Suprapubic skin (tissue), 4 donors: Measurements from ENCODE around the gene GLIS2. TPM values are rescaled to one million over a fixed set of nuclear protein-coding genes. Genes with fewer than 3 reads are reported as not detected.

Source experiments
- DNase-seq, 2 donors: peaks; one replicate each; pipeline ENCODE4 v3.0.0-alpha.2; 2019; ENCODE audit warnings: low spot score in 2 of 2
- H3K27ac ChIP-seq: fragments of 200-600 bp; sonication (generic); one replicate; pipeline ENCODE4 v1.5.1; 2019
- H3K27me3 ChIP-seq: fragments of 200-600 bp; sonication (generic); one replicate; pipeline ENCODE4 v1.5.1; 2019
- H3K36me3 ChIP-seq: fragments of 200-600 bp; sonication (generic); one replicate; pipeline ENCODE4 v1.5.1; 2019
- H3K4me1 ChIP-seq: fragments of 200-600 bp; sonication (generic); one replicate; pipeline ENCODE4 v1.5.1; 2019
- H3K4me3 ChIP-seq: fragments of 200-600 bp; sonication (generic); one replicate; pipeline ENCODE4 v1.5.1; 2019; ENCODE audit warnings: mild to moderate bottlenecking
- H3K9me3 ChIP-seq: fragments of 200-600 bp; sonication (generic); one replicate; pipeline ENCODE4 v1.5.1; 2019
- EP300 ChIP-seq: sonication (generic); formaldehyde crosslinking; IDR thresholded peaks from one replicate; pipeline ENCODE4 v1.6.1; 2017; ENCODE audit warnings: antibody characterized with exemption
- POLR2A ChIP-seq, 2 donors: fragments of 450-650 bp; IDR thresholded peaks; one replicate each; pipeline ENCODE4 v1.6.1; 2017; ENCODE audit warnings: antibody characterized with exemption in 2 of 2, mild to moderate bottlenecking in 2 of 2, moderate library complexity in 2 of 2
- POLR2AphosphoS5 ChIP-seq, 3 donors: sonication (generic); formaldehyde crosslinking; IDR thresholded peaks; one replicate each; pipeline ENCODE4 v1.6.1; 2017; ENCODE audit warnings: antibody characterized with exemption in 3 of 3
- WGBS: methylation state at CpG from one replicate; pipeline ENCODE4 v1.1.5; 2018; 5-methylcytosine and 5-hydroxymethylcytosine counted together
- total RNA-seq, 4 donors: library from RNA; depleted of rRNA; stranded (reverse); fragments of >200 nt; gene quantifications; one replicate each; pipeline ENCODE4 v1.1.0, GENCODE V29; 2016
- TF ChIP-seq, protein P1 (sequence below), 2 donors: fragments of 200-600 bp in 1 of 2; fragments of 450-650 bp in 1 of 2; sonication (generic) in 1 of 2; IDR thresholded peaks; one replicate each; pipeline ENCODE4 v1.5.1; 2016 to 2019; ENCODE audit warnings: antibody characterized with exemption in 2 of 2, mild to moderate bottlenecking in 1 of 2, moderate library complexity in 1 of 2

The GLIS2 gene
- total RNA-seq, 4 donors from 2014 or later, result 1.1 to 3.1 (median 2.3) TPM

DNA sequence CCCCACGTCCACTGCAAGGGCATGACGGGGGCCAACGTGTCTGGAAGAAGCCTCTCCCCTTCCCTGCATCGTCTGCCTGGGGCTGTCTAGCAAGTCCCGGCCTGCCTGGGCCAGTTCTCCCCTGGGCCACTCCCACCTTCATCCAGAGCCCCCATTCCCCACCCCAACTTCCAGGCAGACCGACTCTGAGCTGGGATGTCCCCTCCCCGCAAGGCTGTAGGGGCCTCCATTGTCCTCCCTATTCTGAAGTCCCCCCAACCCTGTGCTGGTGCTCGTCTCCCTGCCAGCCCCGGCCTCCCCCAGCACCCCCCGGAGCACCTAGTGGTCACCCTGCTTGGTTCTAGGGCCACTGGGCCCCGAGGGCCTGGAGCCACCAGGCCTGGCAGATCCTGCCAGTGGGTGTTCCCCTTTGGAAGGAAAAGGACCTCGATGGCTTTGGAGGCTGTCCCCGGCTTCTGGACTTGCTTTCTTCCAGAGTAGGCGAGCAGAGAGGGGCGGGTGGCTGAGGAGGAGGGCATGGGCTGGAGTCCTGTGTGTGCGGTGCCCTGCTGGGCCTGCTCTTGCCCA is 4.8 kb downstream of the GLIS2 start:
- WGBS, result 47% methylated on average over 9 of the region's 16 CpGs
- TF ChIP-seq EP300, result no peak
- TF ChIP-seq, protein P1, sequence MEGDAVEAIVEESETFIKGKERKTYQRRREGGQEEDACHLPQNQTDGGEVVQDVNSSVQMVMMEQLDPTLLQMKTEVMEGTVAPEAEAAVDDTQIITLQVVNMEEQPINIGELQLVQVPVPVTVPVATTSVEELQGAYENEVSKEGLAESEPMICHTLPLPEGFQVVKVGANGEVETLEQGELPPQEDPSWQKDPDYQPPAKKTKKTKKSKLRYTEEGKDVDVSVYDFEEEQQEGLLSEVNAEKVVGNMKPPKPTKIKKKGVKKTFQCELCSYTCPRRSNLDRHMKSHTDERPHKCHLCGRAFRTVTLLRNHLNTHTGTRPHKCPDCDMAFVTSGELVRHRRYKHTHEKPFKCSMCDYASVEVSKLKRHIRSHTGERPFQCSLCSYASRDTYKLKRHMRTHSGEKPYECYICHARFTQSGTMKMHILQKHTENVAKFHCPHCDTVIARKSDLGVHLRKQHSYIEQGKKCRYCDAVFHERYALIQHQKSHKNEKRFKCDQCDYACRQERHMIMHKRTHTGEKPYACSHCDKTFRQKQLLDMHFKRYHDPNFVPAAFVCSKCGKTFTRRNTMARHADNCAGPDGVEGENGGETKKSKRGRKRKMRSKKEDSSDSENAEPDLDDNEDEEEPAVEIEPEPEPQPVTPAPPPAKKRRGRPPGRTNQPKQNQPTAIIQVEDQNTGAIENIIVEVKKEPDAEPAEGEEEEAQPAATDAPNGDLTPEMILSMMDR (IDR thresholded peaks at IDR 0.05), result no peak
- peak in 1 of 2 donors; percentile 68 for DNase-seq
- peaks cover 1% of the 10 kb centered on the region for H3K27me3 ChIP-seq
- no peak overlapping the region for H3K4me3 ChIP-seq
- no peaks in the 10 kb centered on the region for H3K9me3 ChIP-seq
- H3K27ac ChIP-seq, result peak overlapping the region; percentile 87
- no peaks in the 10 kb centered on the region for H3K36me3 ChIP-seq
- peaks cover 87% of the 10 kb centered on the region for H3K4me1 ChIP-seq

DNA sequence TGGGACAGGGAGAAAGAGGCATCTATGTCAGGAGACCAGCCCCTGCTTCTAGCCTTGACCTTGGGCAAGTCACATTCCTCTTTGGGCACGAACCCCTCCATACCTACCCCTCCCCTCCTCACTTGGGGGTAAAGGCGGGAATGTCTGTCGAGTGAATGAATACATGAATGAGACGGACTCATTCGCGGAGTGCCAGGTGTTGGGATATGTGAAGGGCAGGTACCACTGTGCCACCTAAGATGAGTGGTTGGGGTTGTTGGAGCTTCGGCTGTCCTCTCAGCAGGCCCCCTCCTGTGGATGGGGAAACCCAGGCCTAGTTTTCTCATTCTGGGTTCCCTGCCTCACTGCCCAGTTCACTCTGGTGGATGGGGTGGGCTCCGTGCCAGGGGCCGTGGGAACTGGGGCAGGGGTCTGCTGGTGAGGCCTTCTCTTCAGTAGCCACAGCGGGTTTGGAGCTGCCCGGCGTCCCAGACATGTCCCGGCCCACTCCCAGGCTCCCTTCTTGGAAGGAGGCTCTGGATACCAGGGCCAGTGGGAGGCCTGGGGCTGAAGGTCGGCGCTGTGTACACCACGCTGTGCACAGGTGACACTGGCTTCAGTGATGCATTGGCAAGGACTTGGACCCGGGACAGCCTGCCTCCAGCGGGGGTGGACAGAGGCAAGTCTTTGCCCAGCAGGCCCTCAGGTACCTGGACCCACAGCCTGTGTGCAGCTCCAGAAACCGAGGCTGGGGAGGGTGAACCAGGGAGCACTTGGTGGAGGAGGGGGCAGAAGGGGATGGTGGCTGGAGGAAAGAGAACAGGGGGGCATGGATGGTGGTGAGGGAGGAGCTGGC is 5.6 kb downstream of the GLIS2 start:
- no peaks in the 10 kb centered on the region for H3K27me3 ChIP-seq
- WGBS, result 82% methylated on average over 18 of the region's 19 CpGs
- TF ChIP-seq POLR2AphosphoS5 (IDR thresholded peaks at IDR 0.05) (no peak), POLR2A (IDR thresholded peaks at IDR 0.05) (no peak), EP300 (no peak)
- TF ChIP-seq, protein P1 (IDR thresholded peaks at IDR 0.05), result no peak
- no peak overlapping the region for H3K27ac ChIP-seq
- peak in 1 of 2 donors; percentile 68 for DNase-seq
- no peaks in the 10 kb centered on the region for H3K9me3 ChIP-seq
- peaks cover 81% of the 10 kb centered on the region for H3K4me1 ChIP-seq
- no peaks in the 10 kb centered on the region for H3K36me3 ChIP-seq
- no peak overlapping the region for H3K4me3 ChIP-seq

DNA sequence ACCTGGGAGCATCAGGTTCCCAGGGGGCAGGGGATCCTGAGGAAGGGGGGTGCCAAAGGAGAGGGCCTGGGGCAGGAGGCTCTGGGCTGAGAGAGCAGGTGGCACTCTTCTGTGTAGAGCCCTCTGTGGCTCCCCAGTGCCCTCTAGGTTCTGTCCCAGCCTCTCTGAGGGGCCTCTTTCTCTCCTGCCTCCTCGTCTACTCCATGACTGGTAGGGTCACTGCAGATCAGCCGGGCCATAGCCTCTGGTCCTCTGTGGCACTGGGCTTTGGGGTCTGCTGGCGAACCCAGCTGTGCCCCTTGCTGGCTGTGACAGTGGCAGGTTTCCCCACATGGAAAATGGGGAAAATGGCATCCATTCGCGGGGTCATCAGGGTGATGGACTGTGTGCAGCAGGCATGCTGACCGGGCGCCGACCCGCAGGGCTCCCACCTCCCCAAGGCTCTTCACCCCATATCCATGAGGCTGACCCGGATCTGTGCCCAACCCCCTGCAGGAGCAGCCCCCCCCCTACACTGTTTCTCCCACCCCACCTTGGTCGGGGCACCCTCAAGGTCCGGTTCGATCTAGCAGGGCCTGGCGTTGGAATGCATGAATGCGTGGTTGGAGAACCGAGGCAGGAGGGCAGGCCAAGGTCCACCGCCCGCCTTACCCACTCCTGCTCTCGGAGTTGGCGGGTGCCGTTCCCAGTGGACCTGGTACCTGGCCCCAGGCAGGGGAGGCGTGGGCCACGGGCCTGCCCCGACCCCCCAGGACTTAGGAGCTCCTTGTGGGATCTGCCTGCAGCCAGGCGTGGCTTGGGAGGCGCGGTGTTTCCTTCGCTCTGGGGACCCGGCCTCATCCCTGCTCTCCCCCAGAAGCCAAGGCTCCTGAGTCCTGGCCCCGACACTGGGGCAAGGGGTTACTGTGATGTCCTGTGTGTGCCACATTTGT is 6.5 kb downstream of the GLIS2 start:
- Histone ChIP-seq H3K4me1 (peaks cover 79% of the 10 kb centered on the region), H3K36me3 (no peaks in the 10 kb centered on the region), H3K9me3 (no peaks in the 10 kb centered on the region), H3K4me3 (no peak overlapping the region), H3K27ac (peak overlapping the region; percentile 14), H3K27me3 (no peaks in the 10 kb centered on the region)
- DNase-seq, result no peak
- WGBS, result 79% methylated on average over 9 of the region's 30 CpGs
- no peak for TF ChIP-seq POLR2A (IDR thresholded peaks at IDR 0.05)
- no peak for TF ChIP-seq EP300
- TF ChIP-seq, protein P1 (IDR thresholded peaks at IDR 0.05), result no peak
- TF ChIP-seq POLR2AphosphoS5 (IDR thresholded peaks at IDR 0.05), result no peak

DNA sequence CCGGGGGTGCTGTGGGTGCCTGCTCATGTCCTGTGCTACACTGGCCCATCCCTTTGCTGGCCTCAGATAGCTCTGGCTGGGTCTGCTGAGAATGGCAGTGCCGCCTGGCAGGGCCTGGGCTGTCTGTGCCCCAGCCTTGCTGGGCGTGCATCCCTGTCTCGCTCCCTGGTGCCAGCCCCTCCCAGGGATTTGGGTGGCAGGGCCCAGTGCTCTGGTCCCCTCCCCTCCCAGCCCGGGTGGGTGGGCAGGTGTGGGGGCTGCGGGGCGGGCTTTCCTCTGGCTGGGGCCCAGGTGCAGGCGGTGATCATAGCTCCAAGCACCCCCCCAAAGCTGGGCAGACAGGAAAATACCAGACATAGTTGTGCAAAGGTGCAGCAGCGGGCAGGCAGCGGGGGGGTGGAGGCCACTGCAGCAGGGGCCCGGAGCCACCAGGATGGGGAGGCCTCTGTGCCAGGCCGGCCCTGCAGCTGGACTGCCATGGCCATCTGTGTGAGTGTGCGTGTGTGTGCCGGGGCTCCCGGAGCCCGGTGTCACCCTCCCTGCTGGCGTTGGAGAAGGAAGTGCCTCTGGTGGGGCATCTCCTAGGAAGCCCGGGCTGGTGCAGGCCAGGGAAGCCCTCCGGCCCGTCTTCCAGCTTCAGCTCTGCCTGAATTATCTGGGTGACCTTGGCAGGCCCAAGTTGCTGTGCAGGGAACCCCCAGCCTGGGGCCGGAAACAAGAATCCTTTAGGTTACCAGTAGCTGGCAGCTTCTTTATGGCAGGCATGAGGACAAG is 7.4 kb downstream of the GLIS2 start:
- WGBS, result 42% methylated on average over 13 of the region's 21 CpGs
- peak overlapping the region; percentile 76 for H3K27ac ChIP-seq
- no peaks in the 10 kb centered on the region for H3K27me3 ChIP-seq
- no peaks in the 10 kb centered on the region for H3K9me3 ChIP-seq
- DNase-seq, result no peak
- H3K4me3 ChIP-seq, result no peak overlapping the region
- TF ChIP-seq POLR2A (IDR thresholded peaks at IDR 0.05) (no peak), EP300 (no peak), POLR2AphosphoS5 (IDR thresholded peaks at IDR 0.05) (no peak)
- TF ChIP-seq, protein P1 (IDR thresholded peaks at IDR 0.05), result no peak
- H3K36me3 ChIP-seq, result no peaks in the 10 kb centered on the region
- peaks cover 79% of the 10 kb centered on the region for H3K4me1 ChIP-seq
